ENCODE data around the gene DISP3. TPM values are rescaled to one million over a fixed set of nuclear protein-coding genes. Genes with fewer than 3 reads are reported as not detected.

Gene DISP3
- total and polyA plus RNA-seq, 10 donors: 0.06 to 0.69 (median 0.43) TPM

DNA sequence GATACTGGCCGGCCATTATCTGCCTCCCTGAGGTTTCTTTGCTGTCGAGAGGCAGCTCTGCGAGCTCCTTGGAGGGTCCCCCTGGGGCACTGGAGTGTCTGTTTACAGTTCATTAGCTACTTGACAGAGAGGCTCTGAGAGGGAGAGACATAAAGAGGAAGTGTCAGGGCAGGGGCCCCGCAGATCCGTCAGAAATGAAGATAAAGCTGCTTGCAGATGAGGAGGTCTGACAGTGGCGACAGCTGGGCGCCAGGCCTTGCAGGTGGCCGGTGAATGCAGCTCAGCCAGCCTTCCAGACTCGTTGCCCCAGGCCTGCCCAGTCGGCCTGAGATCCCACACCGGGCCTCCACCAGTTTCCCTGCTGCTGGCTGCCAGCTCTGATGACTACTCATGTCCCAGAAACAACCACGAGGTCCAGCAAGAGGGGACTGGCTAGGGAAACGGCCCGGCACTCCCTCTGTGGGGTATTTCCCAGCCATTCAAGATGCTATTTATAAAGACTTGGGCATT lies 84.7 kb downstream of the DISP3 start:
- intact Hi-C loops (cut with DNase I; ENCODE audit: low total_unique reads): no loop called here
- Histone ChIP-seq H3K27me3 (replicated peaks in 1 of 7) (peaks cover 0 to 80% (median 5%) of the 10 kb centered on the region in 7 donors), H3K4me3 (no peak overlapping the region), H3K36me3 (no peaks in the 10 kb centered on the region), H3K4me1 (peaks cover 0 to 11% (median 3%) of the 10 kb centered on the region in 6 donors), H3K27ac (no peak overlapping the region), H3K9me3 (no peaks in the 10 kb centered on the region)
- TF ChIP-seq POLR2AphosphoS5 (IDR thresholded peaks at IDR 0.05) (no peak), POLR2A (IDR thresholded peaks at IDR 0.05) (no peak)
- TF ChIP-seq, protein P1, sequence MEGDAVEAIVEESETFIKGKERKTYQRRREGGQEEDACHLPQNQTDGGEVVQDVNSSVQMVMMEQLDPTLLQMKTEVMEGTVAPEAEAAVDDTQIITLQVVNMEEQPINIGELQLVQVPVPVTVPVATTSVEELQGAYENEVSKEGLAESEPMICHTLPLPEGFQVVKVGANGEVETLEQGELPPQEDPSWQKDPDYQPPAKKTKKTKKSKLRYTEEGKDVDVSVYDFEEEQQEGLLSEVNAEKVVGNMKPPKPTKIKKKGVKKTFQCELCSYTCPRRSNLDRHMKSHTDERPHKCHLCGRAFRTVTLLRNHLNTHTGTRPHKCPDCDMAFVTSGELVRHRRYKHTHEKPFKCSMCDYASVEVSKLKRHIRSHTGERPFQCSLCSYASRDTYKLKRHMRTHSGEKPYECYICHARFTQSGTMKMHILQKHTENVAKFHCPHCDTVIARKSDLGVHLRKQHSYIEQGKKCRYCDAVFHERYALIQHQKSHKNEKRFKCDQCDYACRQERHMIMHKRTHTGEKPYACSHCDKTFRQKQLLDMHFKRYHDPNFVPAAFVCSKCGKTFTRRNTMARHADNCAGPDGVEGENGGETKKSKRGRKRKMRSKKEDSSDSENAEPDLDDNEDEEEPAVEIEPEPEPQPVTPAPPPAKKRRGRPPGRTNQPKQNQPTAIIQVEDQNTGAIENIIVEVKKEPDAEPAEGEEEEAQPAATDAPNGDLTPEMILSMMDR (IDR thresholded peaks at IDR 0.05 in 8 of 11, conservative IDR thresholded peaks at IDR 0.05 in 3 of 11): no peak
- peak; percentile 59 for DNase-seq
- WGBS, 5 donors: 2 to 6% (median 5%) methylated on average over 14 of the region's 14 CpGs

DNA sequence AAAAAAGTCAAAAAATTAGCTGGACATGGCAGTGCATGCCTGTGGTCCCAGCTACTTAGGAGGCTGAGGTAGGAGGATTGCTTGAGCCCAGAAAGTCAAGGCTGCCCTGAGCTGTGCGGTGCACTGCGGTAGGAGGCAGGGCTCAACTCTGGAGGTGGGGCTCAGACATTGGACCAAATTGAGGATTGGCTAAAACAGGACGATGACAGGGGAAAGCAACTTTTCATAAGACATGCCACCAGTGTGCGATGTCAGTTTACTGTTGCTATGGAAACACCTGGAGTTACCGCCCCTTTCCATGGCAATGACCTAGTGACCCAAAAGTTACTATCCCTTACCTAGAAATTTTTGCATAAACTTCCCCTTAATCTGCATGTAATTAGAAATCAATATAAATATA lies 85.3 kb downstream of the DISP3 start:
- H3K9me3 ChIP-seq: no peaks in the 10 kb centered on the region
- no peak for DNase-seq
- H3K4me1 ChIP-seq: peaks cover 0 to 11% (median 3%) of the 10 kb centered on the region in 6 donors
- H3K4me3 ChIP-seq: no peak overlapping the region
- no peaks in the 10 kb centered on the region for H3K36me3 ChIP-seq
- intact Hi-C loops (cut with DNase I; ENCODE audit: low total_unique reads): no loop called here
- no peak for TF ChIP-seq POLR2A (IDR thresholded peaks at IDR 0.05)
- TF ChIP-seq POLR2AphosphoS5 (IDR thresholded peaks at IDR 0.05): no peak
- TF ChIP-seq, protein P1 (IDR thresholded peaks at IDR 0.05 in 8 of 11, conservative IDR thresholded peaks at IDR 0.05 in 3 of 11): no peak
- peaks cover 0 to 80% (median 5%) of the 10 kb centered on the region in 7 donors for H3K27me3 ChIP-seq (replicated peaks in 1 of 7)
- 72 to 88% (median 84%) methylated on average over 5 of the region's 5 CpGs for WGBS, 5 donors
- no peak overlapping the region for H3K27ac ChIP-seq

DNA sequence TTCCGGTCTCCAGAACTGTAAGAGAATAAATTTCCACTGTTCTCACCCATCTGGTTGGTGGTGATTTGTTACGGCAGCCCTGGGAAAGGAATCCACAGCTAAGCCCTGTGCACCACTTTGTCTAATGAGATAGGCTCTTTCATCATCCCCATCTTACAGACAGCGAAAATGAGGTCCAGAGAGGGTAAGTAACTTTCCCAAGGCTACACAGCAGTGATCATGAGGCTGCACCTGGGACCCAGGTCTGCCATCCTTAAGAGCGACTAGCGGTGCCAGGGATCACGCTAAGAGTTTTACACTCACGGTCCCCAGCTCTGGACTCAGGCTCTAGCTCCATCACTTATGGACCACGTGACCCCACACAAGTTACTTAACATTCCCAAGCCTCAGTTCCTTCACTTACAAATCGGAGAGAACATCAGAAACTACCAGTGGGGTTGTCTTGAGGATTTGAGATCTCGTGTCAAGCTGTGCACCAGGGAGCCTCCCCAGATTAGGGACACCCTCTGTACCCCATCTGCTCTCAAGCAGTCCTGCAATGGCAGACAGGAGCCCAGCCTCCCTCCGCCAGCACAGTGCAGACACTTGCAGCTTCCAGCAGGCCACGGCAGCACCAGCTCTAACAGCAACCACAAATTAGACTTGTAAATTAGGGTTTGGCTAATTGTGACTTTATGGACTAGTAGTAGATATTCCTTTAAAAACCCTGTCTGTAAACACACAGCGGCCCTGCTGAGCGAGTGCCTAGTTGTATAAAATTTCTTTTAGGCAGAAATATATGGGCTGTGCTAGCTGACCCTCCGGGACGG lies 87.3 kb downstream of the DISP3 start:
- DNase-seq: peak; percentile 27
- Histone ChIP-seq H3K27me3 (replicated peaks in 1 of 7) (peaks cover 0 to 80% (median 9%) of the 10 kb centered on the region in 7 donors), H3K4me1 (peaks cover 0 to 11% (median 3%) of the 10 kb centered on the region in 6 donors), H3K27ac (no peak overlapping the region), H3K36me3 (no peaks in the 10 kb centered on the region), H3K9me3 (no peaks in the 10 kb centered on the region), H3K4me3 (no peak overlapping the region)
- 71 to 84% (median 81%) methylated on average over 13 to 16 of the region's 16 CpGs for WGBS, 5 donors
- TF ChIP-seq, protein P1 (IDR thresholded peaks at IDR 0.05 in 8 of 11, conservative IDR thresholded peaks at IDR 0.05 in 3 of 11): no peak
- TF ChIP-seq POLR2A (IDR thresholded peaks at IDR 0.05): no peak
- no peak for TF ChIP-seq POLR2AphosphoS5 (IDR thresholded peaks at IDR 0.05)
- intact Hi-C loops (cut with DNase I; ENCODE audit: low total_unique reads): no loop called here

Data from spleen (tissue), 11 donors.